ENCODE results near the gene SEPHS2.

GRCh38 chr16:30397776-30398660 is 47.7 kb downstream of the SEPHS2 start:
- TF ChIP-seq, protein P1, sequence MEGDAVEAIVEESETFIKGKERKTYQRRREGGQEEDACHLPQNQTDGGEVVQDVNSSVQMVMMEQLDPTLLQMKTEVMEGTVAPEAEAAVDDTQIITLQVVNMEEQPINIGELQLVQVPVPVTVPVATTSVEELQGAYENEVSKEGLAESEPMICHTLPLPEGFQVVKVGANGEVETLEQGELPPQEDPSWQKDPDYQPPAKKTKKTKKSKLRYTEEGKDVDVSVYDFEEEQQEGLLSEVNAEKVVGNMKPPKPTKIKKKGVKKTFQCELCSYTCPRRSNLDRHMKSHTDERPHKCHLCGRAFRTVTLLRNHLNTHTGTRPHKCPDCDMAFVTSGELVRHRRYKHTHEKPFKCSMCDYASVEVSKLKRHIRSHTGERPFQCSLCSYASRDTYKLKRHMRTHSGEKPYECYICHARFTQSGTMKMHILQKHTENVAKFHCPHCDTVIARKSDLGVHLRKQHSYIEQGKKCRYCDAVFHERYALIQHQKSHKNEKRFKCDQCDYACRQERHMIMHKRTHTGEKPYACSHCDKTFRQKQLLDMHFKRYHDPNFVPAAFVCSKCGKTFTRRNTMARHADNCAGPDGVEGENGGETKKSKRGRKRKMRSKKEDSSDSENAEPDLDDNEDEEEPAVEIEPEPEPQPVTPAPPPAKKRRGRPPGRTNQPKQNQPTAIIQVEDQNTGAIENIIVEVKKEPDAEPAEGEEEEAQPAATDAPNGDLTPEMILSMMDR (IDR thresholded peaks at IDR 0.05; ENCODE audit: insufficient read depth, low read length): no peak
- no peak for TF ChIP-seq POLR2AphosphoS5 (IDR thresholded peaks at IDR 0.05; ENCODE audit: low read depth)

Data from HL-60 (cell line).